ENCODE results near the gene RHO.

DNA sequence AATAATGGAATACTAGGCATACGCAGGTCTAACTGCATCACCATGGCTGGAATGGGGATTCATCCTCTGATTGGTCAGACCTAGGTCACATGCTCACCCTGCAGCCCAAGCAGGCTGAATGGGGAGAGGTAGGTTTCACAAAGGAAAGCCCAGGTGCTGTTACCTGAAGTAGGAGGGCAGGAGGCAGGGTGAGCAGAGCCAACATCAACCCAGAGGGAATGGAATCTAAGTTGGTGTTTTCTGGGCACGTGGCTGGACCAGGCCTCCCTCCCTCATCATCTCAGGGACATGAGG lies 7.9 kb downstream of the RHO start:
- TF ChIP-seq, protein P1, sequence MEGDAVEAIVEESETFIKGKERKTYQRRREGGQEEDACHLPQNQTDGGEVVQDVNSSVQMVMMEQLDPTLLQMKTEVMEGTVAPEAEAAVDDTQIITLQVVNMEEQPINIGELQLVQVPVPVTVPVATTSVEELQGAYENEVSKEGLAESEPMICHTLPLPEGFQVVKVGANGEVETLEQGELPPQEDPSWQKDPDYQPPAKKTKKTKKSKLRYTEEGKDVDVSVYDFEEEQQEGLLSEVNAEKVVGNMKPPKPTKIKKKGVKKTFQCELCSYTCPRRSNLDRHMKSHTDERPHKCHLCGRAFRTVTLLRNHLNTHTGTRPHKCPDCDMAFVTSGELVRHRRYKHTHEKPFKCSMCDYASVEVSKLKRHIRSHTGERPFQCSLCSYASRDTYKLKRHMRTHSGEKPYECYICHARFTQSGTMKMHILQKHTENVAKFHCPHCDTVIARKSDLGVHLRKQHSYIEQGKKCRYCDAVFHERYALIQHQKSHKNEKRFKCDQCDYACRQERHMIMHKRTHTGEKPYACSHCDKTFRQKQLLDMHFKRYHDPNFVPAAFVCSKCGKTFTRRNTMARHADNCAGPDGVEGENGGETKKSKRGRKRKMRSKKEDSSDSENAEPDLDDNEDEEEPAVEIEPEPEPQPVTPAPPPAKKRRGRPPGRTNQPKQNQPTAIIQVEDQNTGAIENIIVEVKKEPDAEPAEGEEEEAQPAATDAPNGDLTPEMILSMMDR (IDR thresholded peaks at IDR 0.05; ENCODE audit: insufficient read depth, low read length, poor library complexity, severe bottlenecking) = no peak
- TF ChIP-seq EZH2phosphoT487 (conservative IDR thresholded peaks at IDR 0.05; ENCODE audit: low read length) = no peak
